Kidney (tissue), 14 donors: Measurements from ENCODE around the gene DHX15. TPM values are rescaled to one million over a fixed set of nuclear protein-coding genes. Genes with fewer than 3 reads are reported as not detected.

Experiments used
- DNase-seq, 5 donors: peaks; one replicate each; pipeline ENCODE4 v3.0.0-alpha.2; 2013 to 2020
- FAIRE-seq: peaks from 2 replicates; lab custom pipeline; 2012; peaks lifted over from hg19 to GRCh38; lab: Jason Lieb, UNC
- H3K27ac ChIP-seq, 2 donors: one replicate each; pipeline ENCODE4 v1.7.0; 2013; ENCODE audit warnings: low read depth in 2 of 2, low read length in 2 of 2, inconsistent platforms in 1 of 2
- H3K27me3 ChIP-seq: one replicate; pipeline ENCODE4 v1.7.1; 2013; ENCODE audit warnings: low read length, inconsistent platforms; ENCODE audit not compliant: control insufficient read depth, insufficient read depth
- H3K36me3 ChIP-seq, 3 donors: one replicate each; pipeline versions ENCODE4 v1.7.0 to v1.7.1; 2013; ENCODE audit warnings: low read length in 3 of 3, control low read depth in 1 of 3, inconsistent platforms in 1 of 3; ENCODE audit not compliant: insufficient read depth in 3 of 3, control insufficient read depth in 2 of 3
- H3K4me1 ChIP-seq, 3 donors: one replicate each; pipeline versions ENCODE4 v1.7.0 to v1.7.1; 2013; ENCODE audit warnings: low read length in 3 of 3, inconsistent platforms in 1 of 3, low read depth in 1 of 3; ENCODE audit not compliant: control insufficient read depth in 2 of 3, insufficient read depth in 2 of 3
- H3K4me3 ChIP-seq, 3 donors: one replicate each; pipeline versions ENCODE4 v1.7.0 to v1.8.1; 2013; ENCODE audit warnings: low read length in 3 of 3, control low read depth in 1 of 3, inconsistent platforms in 1 of 3
- H3K9ac ChIP-seq, 3 donors: one replicate each; pipeline versions ENCODE4 v1.7.0 to v1.7.1; 2013; ENCODE audit warnings: low read length in 3 of 3, control low read depth in 1 of 3, inconsistent platforms in 1 of 3
- H3K9me3 ChIP-seq, 3 donors: one replicate each; pipeline versions ENCODE4 v1.7.0 to v1.7.1; 2013; ENCODE audit warnings: low read length in 3 of 3, control low read depth in 1 of 3, inconsistent platforms in 1 of 3; ENCODE audit not compliant: control insufficient read depth in 2 of 3, insufficient read depth in 1 of 3
- intact Hi-C: fragments of 100-400 bp; cut with DNase I; formaldehyde crosslinking; loops from one replicate; pipeline ENCODE4 v1.11.1; 2022
- polyA plus RNA-seq: library from polyadenylated mRNA; stranded (reverse); fragments of 350-450 nt; fragmentation: Illumina TruSeq; extraction: RNeasy Lipid Tissue Mini Kit (QIAGEN cat#74804); gene quantifications from one replicate; pipeline ENCODE4 v1.2.3, GENCODE V29; 2014; ENCODE audit warnings: low read depth, low replicate concordance; ENCODE audit not compliant: insufficient read depth
- total RNA-seq: library from RNA; stranded (reverse); fragmentation: NEBNext Ultra II Directional; extraction: Animal tissue kit (Norgen Biotek cat#: 25700); gene quantifications from one replicate; pipeline ENCODE4 v1.2.1, GENCODE V29; 2021
- TF ChIP-seq, protein P1 (sequence below): IDR thresholded peaks from 3 replicates; pipeline ENCODE4 v1.5.1; 2012; ENCODE audit warnings: mild to moderate bottlenecking, moderate library complexity, borderline replicate concordance; ENCODE audit not compliant: insufficient read depth; ENCODE audit errors: extremely low read depth
- donor health status: control.
- donor health status: control.
- donor health status: control.
- donor health status: control.
- donor health status: control.
- donor health status: DM: yes; HTN: yes; CAD: no.
- donor health status: Normal renal cell carcinoma (clear cell type).

The DHX15 gene
- total and polyA plus RNA-seq, 2 donors from 2014 or later, result 53.4 to 120 TPM

DNA sequence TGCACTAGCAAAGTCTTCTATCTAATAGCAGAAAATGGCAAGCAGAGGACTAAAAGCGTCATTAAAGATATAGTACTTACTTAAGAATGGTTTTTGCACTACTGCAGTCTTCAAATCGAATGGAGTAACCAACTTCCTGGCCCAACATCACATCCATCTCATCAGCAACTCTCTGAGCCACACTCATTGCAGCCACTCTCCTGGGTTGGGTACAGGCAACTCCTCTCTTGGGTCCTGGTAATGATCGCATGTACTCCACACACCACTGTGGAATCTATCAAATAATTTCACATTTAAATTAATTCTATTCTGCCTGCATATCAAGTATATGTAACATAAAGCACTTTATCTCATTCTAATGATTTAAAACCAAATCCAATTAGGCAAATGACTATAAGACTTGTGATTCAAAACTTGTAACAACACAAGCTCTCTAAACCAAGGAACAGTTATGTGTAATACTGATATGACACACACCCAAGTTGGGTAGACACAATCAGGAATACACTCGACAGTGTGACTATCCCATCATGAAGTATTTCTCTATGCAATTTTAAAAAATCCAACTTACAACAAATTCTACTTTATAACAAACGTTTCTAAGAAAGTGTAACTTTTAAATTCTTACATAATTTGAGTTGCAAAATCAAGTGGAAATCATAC lies 13.6 kb downstream of the DHX15 start:
- Histone ChIP-seq H3K9me3 (no peaks in the 10 kb centered on the region), H3K4me3 (no peak overlapping the region), H3K4me1 (peaks cover 0 to 5% (median 5%) of the 10 kb centered on the region in 3 donors), H3K27me3 (no peaks in the 10 kb centered on the region), H3K27ac (no peak overlapping the region), H3K36me3 (peaks cover 5 to 7% (median 7%) of the 10 kb centered on the region in 3 donors), H3K9ac (no peak overlapping the region)
- FAIRE-seq, result no peak
- intact Hi-C loops, result no loop called here
- DNase-seq, result no peak
- TF ChIP-seq, protein P1, sequence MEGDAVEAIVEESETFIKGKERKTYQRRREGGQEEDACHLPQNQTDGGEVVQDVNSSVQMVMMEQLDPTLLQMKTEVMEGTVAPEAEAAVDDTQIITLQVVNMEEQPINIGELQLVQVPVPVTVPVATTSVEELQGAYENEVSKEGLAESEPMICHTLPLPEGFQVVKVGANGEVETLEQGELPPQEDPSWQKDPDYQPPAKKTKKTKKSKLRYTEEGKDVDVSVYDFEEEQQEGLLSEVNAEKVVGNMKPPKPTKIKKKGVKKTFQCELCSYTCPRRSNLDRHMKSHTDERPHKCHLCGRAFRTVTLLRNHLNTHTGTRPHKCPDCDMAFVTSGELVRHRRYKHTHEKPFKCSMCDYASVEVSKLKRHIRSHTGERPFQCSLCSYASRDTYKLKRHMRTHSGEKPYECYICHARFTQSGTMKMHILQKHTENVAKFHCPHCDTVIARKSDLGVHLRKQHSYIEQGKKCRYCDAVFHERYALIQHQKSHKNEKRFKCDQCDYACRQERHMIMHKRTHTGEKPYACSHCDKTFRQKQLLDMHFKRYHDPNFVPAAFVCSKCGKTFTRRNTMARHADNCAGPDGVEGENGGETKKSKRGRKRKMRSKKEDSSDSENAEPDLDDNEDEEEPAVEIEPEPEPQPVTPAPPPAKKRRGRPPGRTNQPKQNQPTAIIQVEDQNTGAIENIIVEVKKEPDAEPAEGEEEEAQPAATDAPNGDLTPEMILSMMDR, result no peak

DNA sequence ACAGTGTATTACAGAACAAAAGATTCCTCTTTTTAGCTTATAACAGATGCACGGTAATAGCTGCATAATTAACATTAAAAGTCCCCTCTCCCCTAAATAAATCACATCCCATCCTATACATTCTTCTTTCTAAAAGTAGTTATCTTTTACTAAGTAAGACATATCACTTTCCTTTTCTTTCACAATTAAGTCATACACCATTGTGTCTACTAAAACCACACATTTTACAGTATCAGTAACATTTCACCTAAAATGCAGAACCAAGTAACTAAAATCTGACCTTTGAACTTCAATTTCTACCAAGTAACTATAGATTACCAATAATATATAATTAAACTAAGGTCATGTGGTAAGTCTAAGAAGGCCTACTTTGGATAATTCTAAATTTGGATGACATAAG lies 14.2 kb downstream of the DHX15 start:
- H3K9me3 ChIP-seq, result no peaks in the 10 kb centered on the region
- no peaks in the 10 kb centered on the region for H3K27me3 ChIP-seq
- H3K4me1 ChIP-seq, result peaks cover 0 to 7% (median 6%) of the 10 kb centered on the region in 3 donors
- intact Hi-C loops, result no loop called here
- H3K4me3 ChIP-seq, result no peak overlapping the region
- TF ChIP-seq, protein P1, result no peak
- DNase-seq (no peak), FAIRE-seq (no peak)
- no peak overlapping the region for H3K9ac ChIP-seq
- H3K36me3 ChIP-seq, result peaks cover 2 to 7% (median 5%) of the 10 kb centered on the region in 3 donors
- no peak overlapping the region for H3K27ac ChIP-seq

DNA sequence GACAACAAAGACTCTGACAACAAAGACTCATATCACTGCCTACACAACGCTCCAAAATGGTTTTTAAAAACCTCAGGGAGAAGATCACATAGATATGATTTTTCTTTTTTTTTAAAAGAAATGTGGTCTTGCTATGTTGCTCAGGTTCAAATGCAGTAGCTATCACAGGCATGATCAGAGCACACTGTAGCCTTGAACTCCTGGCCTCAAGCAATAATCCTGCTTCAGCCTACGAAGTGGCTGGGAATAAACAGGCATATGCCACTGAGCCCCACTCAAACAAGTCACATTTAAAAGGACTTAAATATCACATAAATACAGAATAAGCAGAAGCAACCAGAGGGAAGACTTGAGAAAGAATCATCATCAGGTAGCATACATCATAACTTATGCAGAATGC lies 14.7 kb downstream of the DHX15 start:
- Histone ChIP-seq H3K9ac (no peak overlapping the region), H3K4me1 (peaks cover 0 to 7% (median 7%) of the 10 kb centered on the region in 3 donors), H3K27me3 (no peaks in the 10 kb centered on the region), H3K4me3 (no peak overlapping the region), H3K9me3 (no peaks in the 10 kb centered on the region), H3K27ac (no peak overlapping the region), H3K36me3 (peaks cover 0 to 7% (median 5%) of the 10 kb centered on the region in 3 donors)
- intact Hi-C loops, result no loop called here
- FAIRE-seq (no peak), DNase-seq (no peak)
- TF ChIP-seq, protein P1, result no peak

DNA sequence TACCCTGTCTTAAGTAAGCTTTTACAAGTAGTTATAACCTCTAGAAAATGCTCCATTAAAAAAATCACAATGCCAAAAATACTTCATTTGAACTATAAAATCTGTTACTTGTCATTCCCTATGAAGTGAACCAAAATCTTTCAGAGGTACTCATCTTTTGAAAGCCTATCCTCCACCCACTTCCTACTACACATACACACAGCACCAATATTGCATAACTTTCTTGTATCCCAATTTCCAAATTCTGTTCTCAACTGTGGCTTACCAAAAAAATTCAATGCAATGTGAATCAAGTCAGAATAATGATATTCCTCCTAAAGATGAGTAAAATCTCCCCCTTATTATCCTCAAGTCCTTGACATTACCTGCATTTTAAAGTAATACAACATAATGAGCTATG lies 15.9 kb downstream of the DHX15 start:
- no peak overlapping the region for H3K9ac ChIP-seq
- H3K27ac ChIP-seq, result no peak overlapping the region
- DNase-seq, result no peak
- no peaks in the 10 kb centered on the region for H3K9me3 ChIP-seq
- TF ChIP-seq, protein P1, result no peak
- peaks cover 0 to 4% (median 4%) of the 10 kb centered on the region in 3 donors for H3K4me1 ChIP-seq
- H3K36me3 ChIP-seq, result peaks cover 0 to 4% (median 2%) of the 10 kb centered on the region in 3 donors
- no peak for FAIRE-seq
- intact Hi-C loops, result no loop called here
- no peak overlapping the region for H3K4me3 ChIP-seq
- H3K27me3 ChIP-seq, result no peaks in the 10 kb centered on the region
